Stimulated activated naive B cell treated with anti-CD40 and anti-IgM and Interleukin-4, amounts not matched to agents 10 μg/mL and 1 μg/mL and 100 μg/mL, for 72 hours (primary cell): ENCODE results near the gene AKIRIN1.
A peak's percentile ranks its signal among the peaks of the same experiment; 100 is the strongest.
"Not testable (repeated sequence)": the region's sequence is repeated elsewhere in the genome, so short reads cannot be mapped to it uniquely, and the experiment has no call there.

Experiments
- ATAC-seq, 2 donors: fragments of 150-1000 bp; cut with Tn5 transposase; replicated peaks; 2 replicates each; pipeline ENCODE4 v1.10.0; 2021; ENCODE audit warnings: moderate library complexity in 1 of 2
- DNase-seq: peaks from one replicate; pipeline ENCODE4 v3.0.0; 2021
- H3K27ac Mint-ChIP-seq: one replicate; pipeline ENCODE4 v1.8.0; 2022; ENCODE audit warnings: mild to moderate bottlenecking, mixed read lengths
- H3K27me3 Mint-ChIP-seq, 2 donors: one replicate each; pipeline ENCODE4 v1.8.0; 2022; ENCODE audit warnings: mixed read lengths in 2 of 2
- H3K36me3 Mint-ChIP-seq, 2 donors: one replicate each; pipeline ENCODE4 v1.8.0; 2022; ENCODE audit warnings: mixed read lengths in 2 of 2, mild to moderate bottlenecking in 1 of 2
- H3K4me1 Mint-ChIP-seq, 2 donors: one replicate each; pipeline ENCODE4 v1.8.0; 2022; ENCODE audit warnings: mixed read lengths in 2 of 2, mild to moderate bottlenecking in 1 of 2
- H3K4me3 Mint-ChIP-seq, 2 donors: one replicate each; pipeline ENCODE4 v1.8.0; 2022; ENCODE audit warnings: mild to moderate bottlenecking in 2 of 2, mixed read lengths in 2 of 2, moderate library complexity in 1 of 2
- H3K9me3 Mint-ChIP-seq, 2 donors: one replicate each; pipeline ENCODE4 v1.8.0; 2022; ENCODE audit warnings: mixed read lengths in 2 of 2, mild to moderate bottlenecking in 1 of 2

AKIRIN1 gene

GRCh38 chr1:38990738-38991637, at the start of gene AKIRIN1:
Gene AKIRIN1 (plus strand): TSS chr1:38991276. CDS start chr1:38991381, 105 bp downstream.
- H3K36me3 Mint-ChIP-seq: peaks cover 18 to 28% of the 10 kb centered on the region in 2 donors
- H3K27me3 Mint-ChIP-seq: peaks cover 0 to 3% of the 10 kb centered on the region in 2 donors
- DNase-seq (peak; percentile 99), ATAC-seq (peak; percentile 94 to 97)
- no peaks in the 10 kb centered on the region for H3K9me3 Mint-ChIP-seq
- peaks cover 16 to 35% of the 10 kb centered on the region in 2 donors for H3K4me1 Mint-ChIP-seq
- H3K4me3 Mint-ChIP-seq: peak within 1 kb of the TSS; percentile 88 to 90
- peak within 1 kb of the TSS; percentile 97 for H3K27ac Mint-ChIP-seq

GRCh38 chr1:38941527-38942019, 49.5 kb upstream of the AKIRIN1 start, which contains the start of gene RHBDL2:
Gene RHBDL2 (minus strand): TSS chr1:38941830. CDS start chr1:38919212, 22,618 bp downstream.
- ATAC-seq: no peak
- Mint-ChIP-seq H3K36me3 (peaks cover 0 to 2% of the 10 kb centered on the region in 2 donors), H3K4me3 (no peak within 1 kb of the TSS), H3K27me3 (peaks cover 11 to 21% of the 10 kb centered on the region in 2 donors), H3K9me3 (no peaks in the 10 kb centered on the region), H3K4me1 (no peaks in the 10 kb centered on the region), H3K27ac (no peak within 1 kb of the TSS)
- DNase-seq: no peak

GRCh38 chr1:38942664-38943428, 48.2 kb upstream of the AKIRIN1 start:
- Mint-ChIP-seq H3K9me3 (peaks cover 0 to 2% of the 10 kb centered on the region in 2 donors), H3K27ac (no peak overlapping the region), H3K27me3 (peaks cover 14 to 33% of the 10 kb centered on the region in 2 donors), H3K36me3 (peaks cover 0 to 2% of the 10 kb centered on the region in 2 donors), H3K4me1 (no peaks in the 10 kb centered on the region), H3K4me3 (no peak overlapping the region)
- ATAC-seq: no peak
- DNase-seq: no peak

- no peaks in the 10 kb centered on the region for H3K4me1 Mint-ChIP-seq
Observed at GRCh38 chr1:38944547-38944946, 46.5 kb upstream of the AKIRIN1 start.

GRCh38 chr1:38950553-38950952, 40.5 kb upstream of the AKIRIN1 start:
- peaks cover 4 to 8% of the 10 kb centered on the region in 2 donors for H3K4me1 Mint-ChIP-seq

More at GRCh38 chr1:38944547-38944946, 46.5 kb upstream of the AKIRIN1 start:
- DNase-seq (no peak), ATAC-seq (no peak)
- H3K9me3 Mint-ChIP-seq: peaks cover 0 to 2% of the 10 kb centered on the region in 2 donors
- H3K36me3 Mint-ChIP-seq: no peaks in the 10 kb centered on the region
- H3K4me3 Mint-ChIP-seq: no peak overlapping the region
- H3K27me3 Mint-ChIP-seq: peaks cover 14 to 41% of the 10 kb centered on the region in 2 donors
- no peak overlapping the region for H3K27ac Mint-ChIP-seq

GRCh38 chr1:38953433-38953860, 37.6 kb upstream of the AKIRIN1 start:
- no peak for ATAC-seq
- H3K4me1 Mint-ChIP-seq: peaks cover 4 to 8% of the 10 kb centered on the region in 2 donors
- H3K36me3 Mint-ChIP-seq: no peaks in the 10 kb centered on the region
- no peak overlapping the region for H3K4me3 Mint-ChIP-seq
- H3K9me3 Mint-ChIP-seq: no peaks in the 10 kb centered on the region
- peaks cover 0 to 8% of the 10 kb centered on the region in 2 donors for H3K27me3 Mint-ChIP-seq
- DNase-seq: no peak
- peak overlapping the region; percentile 38 for H3K27ac Mint-ChIP-seq

More at GRCh38 chr1:38950553-38950952, 40.5 kb upstream of the AKIRIN1 start:
- no peaks in the 10 kb centered on the region for H3K36me3 Mint-ChIP-seq
- peaks cover 0 to 2% of the 10 kb centered on the region in 2 donors for H3K9me3 Mint-ChIP-seq
- no peak overlapping the region for H3K4me3 Mint-ChIP-seq
- DNase-seq (no peak), ATAC-seq (no peak)
- peaks cover 3 to 26% of the 10 kb centered on the region in 2 donors for H3K27me3 Mint-ChIP-seq
- no peak overlapping the region for H3K27ac Mint-ChIP-seq

GRCh38 chr1:38958967-38959366, 32.1 kb upstream of the AKIRIN1 start:
- DNase-seq (no peak), ATAC-seq (no peak)
- no peaks in the 10 kb centered on the region for H3K36me3 Mint-ChIP-seq
- H3K4me3 Mint-ChIP-seq: no peak overlapping the region
- peaks cover 0 to 16% of the 10 kb centered on the region in 2 donors for H3K27me3 Mint-ChIP-seq
- H3K9me3 Mint-ChIP-seq: no peaks in the 10 kb centered on the region
- no peak overlapping the region for H3K27ac Mint-ChIP-seq
- H3K4me1 Mint-ChIP-seq: no peaks in the 10 kb centered on the region

GRCh38 chr1:38962113-38962512, 29.0 kb upstream of the AKIRIN1 start:
- Mint-ChIP-seq H3K4me1 (no peaks in the 10 kb centered on the region), H3K27ac (no peak overlapping the region), H3K36me3 (no peaks in the 10 kb centered on the region), H3K4me3 (no peak overlapping the region), H3K9me3 (no peaks in the 10 kb centered on the region), H3K27me3 (peaks cover 0 to 16% of the 10 kb centered on the region in 2 donors)
- ATAC-seq (no peak), DNase-seq (no peak)

- ATAC-seq (no peak), DNase-seq (no peak)
- H3K27me3 Mint-ChIP-seq: peaks cover 0 to 16% of the 10 kb centered on the region in 2 donors
- no peaks in the 10 kb centered on the region for H3K36me3 Mint-ChIP-seq
- H3K4me1 Mint-ChIP-seq: no peaks in the 10 kb centered on the region
- H3K4me3 Mint-ChIP-seq: no peak overlapping the region
- no peak overlapping the region for H3K27ac Mint-ChIP-seq
- H3K9me3 Mint-ChIP-seq: no peaks in the 10 kb centered on the region
Observed at GRCh38 chr1:38962560-38962959, 28.5 kb upstream of the AKIRIN1 start.

GRCh38 chr1:38964140-38964548, 26.9 kb upstream of the AKIRIN1 start:
- no peaks in the 10 kb centered on the region for H3K4me1 Mint-ChIP-seq
- no peaks in the 10 kb centered on the region for H3K9me3 Mint-ChIP-seq
- H3K27ac Mint-ChIP-seq: no peak overlapping the region
- ATAC-seq (peak in 1 of 2 donors; percentile 61), DNase-seq (no peak)
- no peaks in the 10 kb centered on the region for H3K36me3 Mint-ChIP-seq
- H3K27me3 Mint-ChIP-seq: peaks cover 0 to 14% of the 10 kb centered on the region in 2 donors
- no peak overlapping the region for H3K4me3 Mint-ChIP-seq

- not testable (repeated sequence) for H3K27me3 Mint-ChIP-seq, H3K4me1 Mint-ChIP-seq, ATAC-seq, H3K4me3 Mint-ChIP-seq, DNase-seq, H3K27ac Mint-ChIP-seq, H3K36me3 Mint-ChIP-seq, H3K9me3 Mint-ChIP-seq
Observed at GRCh38 chr1:38973145-38973544, 17.9 kb upstream of the AKIRIN1 start.

GRCh38 chr1:38973659-38974437, 17.2 kb upstream of the AKIRIN1 start:
- H3K27ac Mint-ChIP-seq: peak overlapping the region; percentile 37
- no peak for ATAC-seq
- H3K36me3 Mint-ChIP-seq: no peaks in the 10 kb centered on the region
- no peak for DNase-seq
- no peaks in the 10 kb centered on the region for H3K27me3 Mint-ChIP-seq
- H3K9me3 Mint-ChIP-seq: peaks cover 3 to 7% of the 10 kb centered on the region in 2 donors
- no peak overlapping the region for H3K4me3 Mint-ChIP-seq
- no peaks in the 10 kb centered on the region for H3K4me1 Mint-ChIP-seq

GRCh38 chr1:38977399-38978244, 13.5 kb upstream of the AKIRIN1 start:
- not testable (repeated sequence) for H3K4me1 Mint-ChIP-seq, H3K36me3 Mint-ChIP-seq, DNase-seq, H3K4me3 Mint-ChIP-seq, H3K27ac Mint-ChIP-seq, ATAC-seq, H3K9me3 Mint-ChIP-seq, H3K27me3 Mint-ChIP-seq
